Mammary epithelial cell (primary cell): ENCODE data around the gene SPSB4.

Source experiments
- CTCF ChIP-seq, 2 donors: IDR thresholded peaks in 1 of 2; conservative IDR thresholded peaks in 1 of 2; 2 replicates each; pipeline ENCODE4 v1.5.1; 2011 to 2012; ENCODE audit warnings: inconsistent platforms in 2 of 2, low read length in 2 of 2, mild to moderate bottlenecking in 2 of 2, control low read depth in 1 of 2, low read depth in 1 of 2; ENCODE audit not compliant: insufficient read depth in 1 of 2; ENCODE audit errors: extremely low read depth in 1 of 2
- EZH2 ChIP-seq: IDR thresholded peaks from 2 replicates; pipeline ENCODE4 v1.6.1; 2012; ENCODE audit warnings: low read length, inconsistent platforms, borderline replicate concordance

GRCh38 chr3:141047168-141047567 is 4.0 kb upstream of the SPSB4 start:
- no peak for TF ChIP-seq CTCF (conservative IDR thresholded peaks at IDR 0.05 in 1 of 2, IDR thresholded peaks at IDR 0.05 in 1 of 2; ENCODE audit: extremely low read depth in 1 of 2, insufficient read depth in 1 of 2, low read depth in 1 of 2, low read length in 2 of 2)
- no peak for TF ChIP-seq EZH2
